Measurements from ENCODE around the gene ZNF155. TPM values are rescaled to one million over a fixed set of nuclear protein-coding genes. Genes with fewer than 3 reads are reported as not detected.

The ZNF155 gene
- total and polyA plus RNA-seq, 4 donors, result 1.7 to 5.5 (median 2.9) TPM

GRCh38 chr19:44003461-44004009 lies 19.5 kb downstream of the ZNF155 start:
- H3K9me3 ChIP-seq (ENCODE audit: control insufficient read depth in 4 of 4, low read length in 3 of 4), result peaks cover 14 to 37% (median 29%) of the 10 kb centered on the region in 4 donors

GRCh38 chr19:44005973-44006372 lies 22.0 kb downstream of the ZNF155 start:
- Histone ChIP-seq H3K27me3 (ENCODE audit: control insufficient read depth in 4 of 4, insufficient read depth in 4 of 4, low read length in 3 of 4) (no peaks in the 10 kb centered on the region), H3K36me3 (ENCODE audit: control insufficient read depth in 4 of 4, insufficient read depth in 3 of 4, low read depth in 1 of 4, low read length in 3 of 4) (peaks cover 16 to 47% (median 44%) of the 10 kb centered on the region in 4 donors), H3K4me1 (ENCODE audit: control insufficient read depth in 4 of 4, insufficient read depth in 4 of 4, low read length in 3 of 4) (peaks cover 5 to 16% (median 13%) of the 10 kb centered on the region in 4 donors), H3K9ac (ENCODE audit: low read depth in 1 of 2, low read length in 2 of 2) (no peak overlapping the region), H3K27ac (ENCODE audit: low read depth in 1 of 2, low read length in 2 of 2) (no peak overlapping the region), H3K9me3 (ENCODE audit: control insufficient read depth in 4 of 4, low read length in 3 of 4) (peaks cover 32 to 53% (median 44%) of the 10 kb centered on the region in 4 donors), H3K4me3 (ENCODE audit: low read depth in 1 of 3, low read length in 3 of 3) (no peak overlapping the region)
- no peak for DNase-seq (ENCODE audit: low spot score)
- TF ChIP-seq RXRA (IDR thresholded peaks at IDR 0.05) (no peak), CTCF (IDR thresholded peaks at IDR 0.05; ENCODE audit: low read depth, low read length, missing input control) (no peak), REST (IDR thresholded peaks at IDR 0.05) (no peak), JUND (IDR thresholded peaks at IDR 0.05) (no peak), FOXA1 (IDR thresholded peaks at IDR 0.05) (no peak), TAF1 (conservative IDR thresholded peaks at IDR 0.05) (no peak), HNF4G (IDR thresholded peaks at IDR 0.05) (no peak), GABPA (IDR thresholded peaks at IDR 0.05 in 1 of 2, conservative IDR thresholded peaks at IDR 0.05 in 1 of 2) (no peak), YY1 (IDR thresholded peaks at IDR 0.05) (no peak), SP1 (IDR thresholded peaks at IDR 0.05) (no peak), MAX (IDR thresholded peaks at IDR 0.05) (no peak), HNF4A (conservative IDR thresholded peaks at IDR 0.05) (no peak), ZBTB33 (IDR thresholded peaks at IDR 0.05) (no peak), EGR1 (IDR thresholded peaks at IDR 0.05; ENCODE audit: low read depth in 2 of 2) (no peak), RAD21 (IDR thresholded peaks at IDR 0.05) (no peak), NR2F2 (IDR thresholded peaks at IDR 0.05) (no peak), FOXA2 (IDR thresholded peaks at IDR 0.05) (no peak), ATF3 (IDR thresholded peaks at IDR 0.05) (no peak)
- WGBS, result 88% methylated on average over 1 of the region's 1 CpG

More at GRCh38 chr19:44003461-44004009, 19.5 kb downstream of the ZNF155 start:
- H3K36me3 ChIP-seq (ENCODE audit: control insufficient read depth in 4 of 4, insufficient read depth in 3 of 4, low read depth in 1 of 4, low read length in 3 of 4), result peaks cover 0 to 22% (median 20%) of the 10 kb centered on the region in 4 donors
- H3K9ac ChIP-seq (ENCODE audit: low read depth in 1 of 2, low read length in 2 of 2), result peak overlapping the region; percentile 48 to 78
- no peak for TF ChIP-seq CTCF (IDR thresholded peaks at IDR 0.05; ENCODE audit: low read depth, low read length, missing input control)
- peak; percentile 0 for TF ChIP-seq NR2F2 (IDR thresholded peaks at IDR 0.05)
- WGBS, result 3% methylated on average over 15 of the region's 15 CpGs
- peak overlapping the region in 1 of 2 donors; percentile 84 for H3K27ac ChIP-seq (ENCODE audit: low read depth in 1 of 2, low read length in 2 of 2)
- peak overlapping the region; percentile 60 to 97 (median 92) for H3K4me3 ChIP-seq (ENCODE audit: low read depth in 1 of 3, low read length in 3 of 3)
- H3K4me1 ChIP-seq (ENCODE audit: control insufficient read depth in 4 of 4, insufficient read depth in 4 of 4, low read length in 3 of 4), result peaks cover 5 to 16% (median 13%) of the 10 kb centered on the region in 4 donors
- DNase-seq (ENCODE audit: low spot score), result peak; percentile 39
- H3K27me3 ChIP-seq (ENCODE audit: control insufficient read depth in 4 of 4, insufficient read depth in 4 of 4, low read length in 3 of 4), result no peaks in the 10 kb centered on the region

All from liver (tissue), 9 donors.